Stimulated activated CD4-positive, alpha-beta T cell treated with anti-CD3 and anti-CD28 coated beads, Interleukin-1b, Interleukin-23, amount 100 ng/mL, for 1 hour (primary cell): ENCODE data around the gene VIT.

ENCODE experiments used
- DNase-seq, 2 donors: peaks; one replicate each; pipeline ENCODE4 v3.0.0-alpha.2; 2020; ENCODE audit warnings: low read depth in 2 of 2

The VIT gene

DNA sequence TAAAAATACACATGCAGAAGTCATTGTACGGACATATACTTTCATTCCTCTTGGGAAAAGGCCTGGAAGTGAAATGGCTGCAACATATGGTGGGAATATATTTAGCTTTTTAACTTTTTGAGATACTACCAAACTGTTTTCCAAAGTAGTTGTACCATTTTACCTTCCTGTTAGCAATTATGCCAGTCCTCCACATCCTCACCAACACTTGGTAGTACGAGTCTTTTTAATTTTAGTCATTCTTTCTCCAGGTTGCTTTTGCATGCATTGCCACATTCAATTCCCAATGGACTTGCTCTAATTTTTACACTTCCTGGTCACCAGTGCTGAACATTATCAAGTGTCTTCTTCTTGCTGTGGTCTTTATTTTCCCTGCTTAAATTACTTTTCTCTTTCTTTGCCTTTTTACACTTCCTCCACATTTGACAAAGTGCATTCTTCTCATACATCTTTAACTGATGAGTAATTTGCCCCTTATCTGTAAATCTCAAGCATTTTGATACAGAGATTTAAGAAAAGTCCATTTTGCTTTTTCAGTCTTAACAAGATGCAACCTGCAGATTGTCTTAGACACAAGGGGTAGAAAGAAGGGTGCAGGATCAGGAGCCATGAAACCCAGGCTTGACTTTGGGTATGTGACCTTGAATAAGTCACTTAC lies 14.5 kb downstream of the VIT start:
- no peak for DNase-seq

DNA sequence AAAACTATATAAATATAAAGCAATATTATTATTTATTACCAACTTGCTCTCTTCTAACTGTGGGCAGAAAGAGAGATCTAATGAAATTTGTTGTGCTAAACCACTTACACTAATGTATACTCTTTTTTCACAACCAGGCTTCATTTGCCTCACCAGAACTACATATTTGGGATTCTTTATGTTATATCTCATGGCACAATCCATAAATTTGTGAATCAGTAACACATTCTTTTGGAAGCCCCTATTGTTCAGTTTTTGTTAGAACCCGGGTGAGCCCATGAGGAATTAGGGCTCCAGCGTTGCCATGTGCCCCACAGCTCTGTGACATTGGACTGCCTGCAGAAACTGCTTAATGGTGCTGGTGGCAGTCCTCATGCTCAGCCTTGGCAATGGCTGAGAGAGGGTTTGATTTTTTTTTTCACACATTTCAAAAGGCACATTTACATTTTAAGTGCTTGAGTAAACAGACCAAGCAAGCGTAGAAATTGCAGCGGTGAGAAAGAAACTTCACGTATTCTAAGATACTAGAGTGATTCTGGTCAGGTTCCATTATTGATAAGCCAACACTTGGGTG lies 15.3 kb downstream of the VIT start:
- no peak for DNase-seq

GRCh38 chr2:36713310-36713709 lies 16.8 kb downstream of the VIT start:
- DNase-seq, result no peak

DNA sequence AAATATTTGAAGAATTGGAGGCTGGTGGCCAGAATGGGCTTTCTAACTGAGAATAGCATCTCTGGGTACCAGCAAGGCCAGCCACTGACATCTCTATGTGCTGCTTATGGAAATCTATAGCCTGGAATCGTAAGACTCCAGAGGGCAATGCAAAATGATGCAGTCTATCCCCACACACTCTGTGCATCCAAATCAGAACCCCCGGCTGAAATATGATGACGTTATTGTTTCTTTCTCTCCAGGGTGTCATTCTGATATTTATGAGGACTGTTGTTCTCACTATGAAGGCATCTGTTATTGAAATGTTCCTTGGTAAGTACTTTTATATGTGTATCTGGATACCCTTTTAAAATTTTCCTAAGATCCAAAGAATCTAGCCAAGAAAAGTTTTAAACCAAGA lies 19.6 kb downstream of the VIT start:
- DNase-seq, result no peak

DNA sequence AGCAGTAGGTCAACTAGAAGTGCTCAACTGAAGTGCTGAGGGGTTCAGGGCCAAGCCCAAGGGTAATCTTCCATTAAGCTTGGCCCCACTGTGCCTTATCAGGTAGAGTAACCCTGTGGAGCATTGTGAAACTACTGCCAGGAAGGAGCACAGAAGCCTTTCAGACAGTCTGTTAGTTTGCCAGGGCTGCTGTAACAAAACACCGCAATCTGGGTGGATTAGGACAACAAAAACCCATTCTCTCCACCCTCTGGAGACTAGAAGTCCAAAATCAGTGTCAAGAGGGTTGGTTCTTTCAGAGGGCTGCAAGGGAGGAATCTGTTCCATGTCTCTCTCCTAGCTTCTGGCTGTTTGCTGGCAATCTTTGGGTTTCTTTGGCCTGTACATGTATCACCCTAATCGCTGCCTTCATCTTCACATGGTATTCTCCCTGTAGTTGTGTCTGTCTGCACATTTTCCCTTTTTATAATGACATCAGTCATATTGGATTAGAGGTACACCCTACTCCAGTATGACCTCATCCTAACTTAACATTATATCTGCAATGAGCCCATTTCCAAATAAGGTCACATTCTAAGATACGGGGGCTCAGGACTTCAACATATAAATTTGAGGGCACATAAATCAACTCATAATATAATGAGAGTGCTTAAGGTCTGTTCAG lies 21.2 kb downstream of the VIT start:
- DNase-seq, result no peak

- no peak for DNase-seq
These were observed 31.0 kb downstream of the VIT start for GRCh38 chr2:36727550-36727949.

GRCh38 chr2:36729067-36729466 lies 32.6 kb downstream of the VIT start:
- no peak for DNase-seq

DNA sequence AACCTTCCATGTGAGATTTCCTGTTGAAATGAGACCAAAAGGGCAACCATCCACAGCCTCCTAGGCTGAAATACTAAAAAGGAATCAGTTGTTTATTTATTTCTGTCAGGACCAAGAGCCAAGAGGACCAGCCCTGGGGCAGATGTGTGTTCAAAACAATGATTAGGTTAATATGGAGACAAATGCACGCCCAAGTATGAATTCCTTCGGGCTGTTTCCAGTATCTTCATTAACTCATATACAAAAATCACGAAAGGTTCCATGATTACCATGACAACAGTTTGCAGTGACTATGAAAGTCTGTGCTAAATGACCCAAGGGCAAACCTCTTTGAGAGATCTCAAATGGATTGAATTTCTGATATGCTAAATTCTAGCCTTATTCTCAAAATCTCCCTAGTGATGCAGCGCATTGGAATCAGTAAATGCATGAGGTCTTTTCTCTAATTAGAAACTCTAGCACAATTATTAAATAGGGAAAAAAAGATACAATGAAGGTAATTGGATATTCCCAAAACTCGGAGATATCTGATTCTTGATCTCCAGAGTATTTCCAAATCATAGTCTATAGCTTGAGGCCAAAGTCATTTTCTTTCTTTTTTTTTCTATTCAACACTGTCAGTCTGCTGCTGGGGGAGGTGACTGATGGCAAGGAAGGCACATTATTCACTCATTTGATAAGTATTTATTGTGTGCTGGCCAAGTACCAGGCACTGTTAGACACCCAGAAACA lies 35.6 kb downstream of the VIT start:
- no peak for DNase-seq

DNA sequence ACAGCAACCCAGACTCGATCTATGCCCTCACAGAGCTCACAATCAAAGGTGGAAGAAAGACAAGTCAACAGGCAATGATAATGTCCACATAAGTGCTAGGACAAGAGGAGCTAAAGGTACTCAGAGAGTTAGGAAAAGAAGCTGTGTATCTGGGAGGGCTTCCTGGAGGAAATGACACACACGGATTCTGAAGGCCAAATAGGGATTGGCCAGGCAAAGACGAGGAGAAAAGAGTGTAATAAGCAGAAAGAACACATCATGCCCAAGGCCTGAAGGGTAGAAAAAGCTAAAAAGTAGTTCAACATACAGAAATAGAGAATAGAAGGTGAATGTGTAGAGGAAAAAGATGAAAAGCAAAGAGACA lies 36.1 kb downstream of the VIT start:
- DNase-seq, result no peak

DNA sequence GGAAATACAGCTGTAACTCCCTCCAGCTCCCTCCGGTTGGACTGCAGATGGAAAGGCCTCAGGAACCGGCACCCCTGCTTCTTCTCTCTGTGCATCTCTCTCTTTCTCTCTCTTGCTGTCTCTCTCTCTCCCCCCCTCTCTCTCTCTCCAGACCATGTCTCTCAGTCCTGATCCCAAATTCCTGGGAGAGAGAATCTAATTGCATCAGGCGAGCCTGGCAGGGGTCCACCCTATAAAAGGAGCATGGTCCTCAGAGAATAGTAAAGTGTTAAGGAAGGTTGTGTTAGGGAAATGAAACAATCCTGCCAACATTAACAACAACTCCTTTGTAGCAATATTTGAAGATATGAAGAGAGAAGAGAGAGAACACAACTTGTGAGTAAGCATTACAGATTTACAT lies 36.7 kb downstream of the VIT start:
- no peak for DNase-seq

GRCh38 chr2:36734304-36734703 lies 37.8 kb downstream of the VIT start:
- DNase-seq, result no peak

- DNase-seq, result no peak
These were observed 40.7 kb downstream of the VIT start for GRCh38 chr2:36737131-36737750.

DNA sequence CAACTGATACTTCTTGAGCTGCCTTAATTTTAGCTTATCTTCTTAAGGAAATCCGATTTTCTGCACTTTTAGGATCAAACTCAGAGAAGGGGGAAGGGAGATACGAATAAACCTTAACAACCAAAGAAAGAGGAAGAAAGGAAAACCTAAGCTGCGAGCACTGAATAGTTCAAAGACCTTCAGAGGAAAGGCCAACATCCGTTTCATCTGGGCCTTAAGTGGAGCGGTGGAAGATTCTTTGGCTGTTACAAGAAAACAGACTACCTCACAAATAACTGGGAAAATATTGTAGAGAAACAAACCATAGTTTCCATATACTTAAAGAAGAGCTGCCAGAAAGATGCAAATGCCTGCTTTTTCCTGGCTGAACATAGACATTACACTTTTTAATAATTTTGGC lies 43.6 kb downstream of the VIT start:
- DNase-seq, result no peak

- no peak for DNase-seq
These were observed 44.8 kb downstream of the VIT start for GRCh38 chr2:36741188-36741837.

GRCh38 chr2:36743954-36744353 lies 47.4 kb downstream of the VIT start:
- DNase-seq, result no peak

GRCh38 chr2:36748166-36748565 lies 51.7 kb downstream of the VIT start:
- DNase-seq, result no peak

DNA sequence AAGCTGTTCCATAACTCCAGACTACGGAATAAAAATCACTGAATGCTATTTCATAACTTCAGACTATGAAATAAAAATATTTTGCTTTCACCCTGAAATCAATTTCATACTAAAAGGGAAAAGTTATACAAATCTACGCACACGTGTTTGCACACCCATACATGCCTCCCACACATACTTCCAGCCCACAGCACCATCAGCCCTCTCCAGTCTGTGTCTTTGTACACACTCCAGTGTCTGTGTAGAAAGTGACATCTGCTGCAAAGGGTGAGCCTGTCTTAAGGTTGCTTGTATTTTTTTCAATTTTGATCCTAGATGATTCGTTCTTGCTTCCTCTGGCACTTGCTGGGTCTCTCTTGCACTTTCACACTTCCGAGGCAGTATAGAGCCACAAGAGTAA lies 53.6 kb downstream of the VIT start:
- no peak for DNase-seq

DNA sequence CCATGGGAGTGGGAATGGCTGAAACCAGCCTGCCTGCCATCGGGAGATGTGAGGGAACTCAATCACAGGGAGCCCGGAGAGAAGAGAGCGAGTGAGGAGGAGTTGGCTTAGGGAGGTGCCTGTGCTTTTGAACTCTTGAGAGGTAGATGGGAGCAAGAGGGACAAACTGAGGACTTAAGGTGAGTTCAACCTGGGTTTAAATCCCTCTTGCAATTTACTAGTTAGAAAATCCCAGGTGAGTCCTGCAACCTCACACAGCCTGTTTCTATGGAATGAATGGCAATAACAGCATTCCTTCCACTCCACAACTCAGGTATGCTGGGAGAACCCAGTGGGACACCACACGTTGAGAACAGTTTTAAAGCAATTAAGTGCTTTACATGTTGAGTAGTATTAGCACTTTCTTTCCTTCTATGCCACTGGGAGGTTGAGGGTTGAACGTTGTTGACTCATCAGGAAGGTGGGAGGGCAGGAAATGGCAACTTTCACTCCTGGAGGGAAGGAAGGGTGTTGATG lies 57.3 kb downstream of the VIT start:
- DNase-seq, result no peak

DNA sequence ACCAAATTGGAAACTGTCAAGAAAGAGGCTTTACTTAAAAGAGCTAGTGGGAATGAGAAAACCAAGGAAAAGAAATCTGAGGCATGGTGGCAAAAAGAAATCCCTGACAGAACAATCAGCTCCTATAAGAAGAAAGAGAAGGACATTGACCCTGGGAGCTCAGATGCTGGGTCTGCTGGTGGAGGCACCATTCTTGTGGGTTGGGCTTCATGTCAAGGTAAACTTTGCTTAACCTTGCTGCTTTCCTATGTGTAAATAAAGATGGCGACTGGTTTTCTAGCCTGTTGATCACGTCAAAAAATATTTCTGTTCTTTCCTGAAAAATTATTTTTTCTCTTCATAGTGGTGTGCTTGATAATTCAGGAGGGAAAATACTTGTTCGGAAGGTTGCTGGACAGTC lies 58.1 kb downstream of the VIT start:
- DNase-seq, result no peak

DNA sequence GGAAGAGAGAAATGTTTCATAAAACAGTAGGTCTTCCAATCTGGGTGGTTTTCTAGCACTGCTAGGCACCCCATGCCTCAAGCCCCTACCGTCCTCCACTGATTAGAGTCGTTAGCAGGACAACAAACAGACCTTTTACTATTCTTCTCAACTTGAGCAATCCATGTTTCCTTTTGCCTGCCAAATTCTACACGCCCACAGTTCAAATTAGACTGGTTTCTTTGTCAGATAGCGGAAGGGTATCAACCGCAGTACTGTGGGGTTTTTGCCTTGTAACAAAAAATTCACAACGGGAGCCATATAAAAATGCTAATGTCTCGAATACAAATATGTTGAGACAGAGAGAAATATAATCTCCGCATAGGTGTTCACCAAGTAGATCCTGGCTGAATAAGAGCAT lies 59.9 kb downstream of the VIT start:
- DNase-seq, result no peak

- DNase-seq, result no peak
These were observed 66.4 kb downstream of the VIT start for GRCh38 chr2:36762764-36763490.
